Upper lobe of left lung (tissue), 4 donors: ENCODE results near the gene TMCO4.

ENCODE experiments used
- CTCF ChIP-seq, 6 experiments: fragments of 450-650 bp in 4 of 6; fragments of 200-600 bp in 2 of 6; sonication (generic) in 2 of 6; IDR thresholded peaks; one replicate each; pipeline ENCODE4 v1.5.1; 2016 to 2019; ENCODE audit warnings: antibody characterized with exemption in 6 of 6
- EP300 ChIP-seq, 4 donors: sonication (generic); formaldehyde crosslinking; IDR thresholded peaks; one replicate each; pipeline ENCODE4 v1.5.1; 2017; ENCODE audit warnings: antibody characterized with exemption in 4 of 4, control low read depth in 2 of 4
- POLR2A ChIP-seq, 4 donors: fragments of 450-650 bp; IDR thresholded peaks; one replicate each; pipeline ENCODE4 v1.5.1; 2016 to 2017; ENCODE audit warnings: antibody characterized with exemption in 4 of 4, mild to moderate bottlenecking in 2 of 4
- POLR2AphosphoS5 ChIP-seq, 2 donors: sonication (generic); formaldehyde crosslinking; IDR thresholded peaks; one replicate each; pipeline ENCODE4 v1.5.1; 2017; ENCODE audit warnings: antibody characterized with exemption in 2 of 2

- TF ChIP-seq EP300 (IDR thresholded peaks at IDR 0.05) (no peak), CTCF (IDR thresholded peaks at IDR 0.05) (no peak), POLR2A (IDR thresholded peaks at IDR 0.05) (no peak), POLR2AphosphoS5 (IDR thresholded peaks at IDR 0.05) (no peak)
Observed at GRCh38 chr1:19846338-19846737, 46.6 kb upstream of the TMCO4 start.
